ENCODE measurements around the gene NPAT. TPM values are rescaled to one million over a fixed set of nuclear protein-coding genes. Genes with fewer than 3 reads are reported as not detected.

The NPAT gene
- total and polyA plus RNA-seq, 4 donors, result 1.6 to 12.7 (median 5.9) TPM

- H3K4me1 ChIP-seq (ENCODE audit: control insufficient read depth in 4 of 4, insufficient read depth in 4 of 4, low read length in 3 of 4), result peaks cover 4 to 32% (median 16%) of the 10 kb centered on the region in 4 donors
- H3K9me3 ChIP-seq (ENCODE audit: control insufficient read depth in 4 of 4, low read length in 3 of 4), result no peaks in the 10 kb centered on the region
- no peaks in the 10 kb centered on the region for H3K27me3 ChIP-seq (ENCODE audit: control insufficient read depth in 4 of 4, insufficient read depth in 4 of 4, low read length in 3 of 4)
- H3K9ac ChIP-seq (ENCODE audit: low read depth in 1 of 2, low read length in 2 of 2), result peak overlapping the region in 1 of 2 donors; percentile 93
- peak overlapping the region in 2 of 3 donors; percentile 67 to 75 for H3K4me3 ChIP-seq (ENCODE audit: low read depth in 1 of 3, low read length in 3 of 3)
- WGBS, result 55% methylated on average over 5 of the region's 5 CpGs
- peak overlapping the region; percentile 33 to 84 for H3K27ac ChIP-seq (ENCODE audit: low read depth in 1 of 2, low read length in 2 of 2)
- TF ChIP-seq, protein P1, sequence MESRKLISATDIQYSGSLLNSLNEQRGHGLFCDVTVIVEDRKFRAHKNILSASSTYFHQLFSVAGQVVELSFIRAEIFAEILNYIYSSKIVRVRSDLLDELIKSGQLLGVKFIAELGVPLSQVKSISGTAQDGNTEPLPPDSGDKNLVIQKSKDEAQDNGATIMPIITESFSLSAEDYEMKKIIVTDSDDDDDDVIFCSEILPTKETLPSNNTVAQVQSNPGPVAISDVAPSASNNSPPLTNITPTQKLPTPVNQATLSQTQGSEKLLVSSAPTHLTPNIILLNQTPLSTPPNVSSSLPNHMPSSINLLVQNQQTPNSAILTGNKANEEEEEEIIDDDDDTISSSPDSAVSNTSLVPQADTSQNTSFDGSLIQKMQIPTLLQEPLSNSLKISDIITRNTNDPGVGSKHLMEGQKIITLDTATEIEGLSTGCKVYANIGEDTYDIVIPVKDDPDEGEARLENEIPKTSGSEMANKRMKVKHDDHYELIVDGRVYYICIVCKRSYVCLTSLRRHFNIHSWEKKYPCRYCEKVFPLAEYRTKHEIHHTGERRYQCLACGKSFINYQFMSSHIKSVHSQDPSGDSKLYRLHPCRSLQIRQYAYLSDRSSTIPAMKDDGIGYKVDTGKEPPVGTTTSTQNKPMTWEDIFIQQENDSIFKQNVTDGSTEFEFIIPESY (IDR thresholded peaks at IDR 0.05), result no peak
- TF ChIP-seq SP1 (IDR thresholded peaks at IDR 0.05), result no peak
- no peak for TF ChIP-seq YY1 (IDR thresholded peaks at IDR 0.05)
- no peak for TF ChIP-seq NR2F2 (IDR thresholded peaks at IDR 0.05)
- TF ChIP-seq MAX (IDR thresholded peaks at IDR 0.05), result no peak
- no peak for TF ChIP-seq EGR1 (IDR thresholded peaks at IDR 0.05; ENCODE audit: low read depth in 2 of 2)
- no peak for TF ChIP-seq ATF3 (IDR thresholded peaks at IDR 0.05)
- no peak for TF ChIP-seq CTCF (IDR thresholded peaks at IDR 0.05; ENCODE audit: low read depth, low read length, missing input control)
- H3K36me3 ChIP-seq (ENCODE audit: control insufficient read depth in 4 of 4, insufficient read depth in 3 of 4, low read depth in 1 of 4, low read length in 3 of 4), result no peaks in the 10 kb centered on the region
- no peak for DNase-seq (ENCODE audit: low spot score)
Observed at GRCh38 chr11:108220721-108221336, 1.6 kb downstream of the NPAT start.

DNA sequence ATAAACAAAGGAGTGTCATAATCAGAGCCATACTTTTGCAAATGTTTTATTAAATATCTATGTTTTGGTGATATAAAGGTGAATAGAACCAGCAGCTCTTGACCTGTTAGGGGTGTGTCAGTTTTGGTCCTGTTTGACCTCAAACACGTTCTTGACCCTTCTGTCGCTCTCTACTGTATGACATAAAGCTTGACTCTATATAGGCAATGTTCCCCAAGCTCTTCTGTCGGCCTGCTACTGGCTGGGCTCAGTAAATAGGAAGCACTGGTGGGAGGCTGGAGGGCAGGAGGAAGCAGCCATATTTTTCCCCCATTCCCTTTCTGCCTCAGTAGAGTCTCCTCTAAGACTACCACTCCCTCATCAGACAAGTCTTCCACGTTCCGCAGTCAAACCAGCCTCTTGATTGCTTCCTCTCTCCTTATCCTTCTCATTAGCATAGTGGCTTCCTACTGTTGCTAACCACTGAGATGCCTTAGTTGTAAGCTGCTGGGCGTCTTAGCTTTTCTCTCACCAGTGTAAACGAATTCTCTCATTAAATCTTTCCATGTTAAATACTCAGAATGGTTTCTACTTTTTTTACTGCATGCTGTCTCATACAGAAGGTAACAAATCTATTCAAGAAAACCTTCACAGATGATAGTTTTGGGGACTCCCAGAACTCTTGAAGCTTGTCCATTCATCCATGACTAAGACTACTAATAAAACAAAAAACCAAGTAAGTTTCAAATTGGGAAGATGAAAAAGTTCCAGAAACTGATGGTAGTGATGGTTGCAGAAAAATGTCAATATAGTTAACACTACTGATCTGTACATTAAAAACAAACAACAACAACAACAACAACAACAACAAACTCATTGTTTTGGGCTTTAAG lies 3.3 kb downstream of the NPAT start:
- H3K27me3 ChIP-seq (ENCODE audit: control insufficient read depth in 4 of 4, insufficient read depth in 4 of 4, low read length in 3 of 4), result no peaks in the 10 kb centered on the region
- H3K9ac ChIP-seq (ENCODE audit: low read depth in 1 of 2, low read length in 2 of 2), result no peak overlapping the region
- DNase-seq (ENCODE audit: low spot score), result no peak
- TF ChIP-seq RXRA (IDR thresholded peaks at IDR 0.05) (no peak), TAF1 (conservative IDR thresholded peaks at IDR 0.05) (no peak), JUND (IDR thresholded peaks at IDR 0.05) (no peak), CTCF (IDR thresholded peaks at IDR 0.05; ENCODE audit: low read depth, low read length, missing input control) (no peak), NR2F2 (IDR thresholded peaks at IDR 0.05) (no peak), RAD21 (IDR thresholded peaks at IDR 0.05) (no peak), SP1 (IDR thresholded peaks at IDR 0.05) (no peak), MAX (IDR thresholded peaks at IDR 0.05) (no peak), HNF4G (IDR thresholded peaks at IDR 0.05) (no peak), GABPA (IDR thresholded peaks at IDR 0.05 in 1 of 2, conservative IDR thresholded peaks at IDR 0.05 in 1 of 2) (no peak), YY1 (IDR thresholded peaks at IDR 0.05) (no peak)
- TF ChIP-seq, protein P1 (IDR thresholded peaks at IDR 0.05), result no peak
- WGBS, result 84% methylated on average over 7 of the region's 7 CpGs
- H3K27ac ChIP-seq (ENCODE audit: low read depth in 1 of 2, low read length in 2 of 2), result no peak overlapping the region
- peaks cover 4 to 24% (median 12%) of the 10 kb centered on the region in 4 donors for H3K4me1 ChIP-seq (ENCODE audit: control insufficient read depth in 4 of 4, insufficient read depth in 4 of 4, low read length in 3 of 4)
- H3K4me3 ChIP-seq (ENCODE audit: low read depth in 1 of 3, low read length in 3 of 3), result no peak overlapping the region
- H3K36me3 ChIP-seq (ENCODE audit: control insufficient read depth in 4 of 4, insufficient read depth in 3 of 4, low read depth in 1 of 4, low read length in 3 of 4), result no peaks in the 10 kb centered on the region
- no peaks in the 10 kb centered on the region for H3K9me3 ChIP-seq (ENCODE audit: control insufficient read depth in 4 of 4, low read length in 3 of 4)

Data from liver (tissue), 9 donors.